ENCODE results near the gene PACSIN3. TPM values are rescaled to one million over a fixed set of nuclear protein-coding genes. Genes with fewer than 3 reads are reported as not detected.

PACSIN3 gene
- total RNA-seq, 4 donors from 2014 or later = 28.1 to 80.3 (median 47.1) TPM

- no peak for DNase-seq
- Histone ChIP-seq H3K27me3 (no peaks in the 10 kb centered on the region), H3K4me3 (no peak overlapping the region), H3K27ac (no peak overlapping the region), H3K36me3 (no peaks in the 10 kb centered on the region), H3K9me3 (no peaks in the 10 kb centered on the region), H3K4me1 (no peaks in the 10 kb centered on the region)
- intact Hi-C loops (cut with DNase I; ENCODE audit: low total_unique reads) = no loop called here
- TF ChIP-seq CTCF (IDR thresholded peaks at IDR 0.05) = no peak
These were observed 42.9 kb upstream of the PACSIN3 start for GRCh38 chr11:47229161-47229560.

- no peak for DNase-seq
- Histone ChIP-seq H3K27me3 (no peaks in the 10 kb centered on the region), H3K4me1 (no peaks in the 10 kb centered on the region), H3K9me3 (no peaks in the 10 kb centered on the region), H3K36me3 (no peaks in the 10 kb centered on the region), H3K4me3 (no peak overlapping the region), H3K27ac (no peak overlapping the region)
- intact Hi-C loops (cut with DNase I; ENCODE audit: low total_unique reads) = no loop called here
- TF ChIP-seq POLR2A (IDR thresholded peaks at IDR 0.05) (no peak), CTCF (IDR thresholded peaks at IDR 0.05) (no peak)
These were observed 39.5 kb upstream of the PACSIN3 start for GRCh38 chr11:47225552-47226400.

- Histone ChIP-seq H3K36me3 (no peaks in the 10 kb centered on the region), H3K4me1 (no peaks in the 10 kb centered on the region), H3K9me3 (no peaks in the 10 kb centered on the region), H3K27ac (no peak overlapping the region), H3K4me3 (no peak overlapping the region), H3K27me3 (no peaks in the 10 kb centered on the region)
- no peak for DNase-seq
- TF ChIP-seq CTCF (IDR thresholded peaks at IDR 0.05) = no peak
- no peak for TF ChIP-seq POLR2A (IDR thresholded peaks at IDR 0.05)
- intact Hi-C loops (cut with DNase I; ENCODE audit: low total_unique reads) = no loop called here
These were observed 36.5 kb upstream of the PACSIN3 start for GRCh38 chr11:47222696-47223095.

GRCh38 chr11:47220401-47220821 is 34.2 kb upstream of the PACSIN3 start:
- Histone ChIP-seq H3K4me3 (no peak overlapping the region), H3K9me3 (no peaks in the 10 kb centered on the region), H3K36me3 (no peaks in the 10 kb centered on the region), H3K27ac (no peak overlapping the region), H3K4me1 (no peaks in the 10 kb centered on the region), H3K27me3 (no peaks in the 10 kb centered on the region)
- no peak for TF ChIP-seq CTCF (IDR thresholded peaks at IDR 0.05)
- no peak for TF ChIP-seq POLR2A (IDR thresholded peaks at IDR 0.05)
- intact Hi-C loops (cut with DNase I; ENCODE audit: low total_unique reads) = no loop called here
- no peak for DNase-seq

- H3K27ac ChIP-seq = peak overlapping the region; percentile 94 to 99
- peak overlapping the region; percentile 57 to 90 for H3K4me3 ChIP-seq
- no peaks in the 10 kb centered on the region for H3K9me3 ChIP-seq
- H3K4me1 ChIP-seq = no peaks in the 10 kb centered on the region
- intact Hi-C loops (cut with DNase I; ENCODE audit: low total_unique reads) = no loop called here
- H3K27me3 ChIP-seq = no peaks in the 10 kb centered on the region
- no peaks in the 10 kb centered on the region for H3K36me3 ChIP-seq
- peak; percentile 43 to 44 for DNase-seq
- TF ChIP-seq POLR2A (IDR thresholded peaks at IDR 0.05) (no peak), CTCF (IDR thresholded peaks at IDR 0.05) (no peak)
These were observed 30.0 kb upstream of the PACSIN3 start for GRCh38 chr11:47216121-47216798.

Data from uterus (tissue), 4 donors.